PC-9 (cell line): ENCODE data around the gene DYNC1H1. TPM values are rescaled to one million over a fixed set of nuclear protein-coding genes. Genes with fewer than 3 reads are reported as not detected.

Experiments
- BruUV-seq: library from RNA; stranded (reverse); fragments of 400-500 nt; replicated peaks from 2 replicates; lab custom pipeline; 2021; lab: Mats Ljungman, UMichigan
- CTCF ChIA-PET: fragments of 300-600 bp; sonication (Branson Sonifier 250); formaldehyde crosslinking; loops from one replicate; lab custom pipeline; 2022; ENCODE audit warnings: antibody characterized with exemption; lab: Charles Lee
- POLR2A ChIA-PET: fragments of 300-600 bp; sonication (Branson Sonifier 250); formaldehyde crosslinking; loops from one replicate; lab custom pipeline; 2022; ENCODE audit warnings: antibody characterized with exemption; ENCODE audit not compliant: unreplicated experiment; lab: Charles Lee
- DNase-seq, 2 experiments: peaks; one replicate each; pipeline versions ENCODE4 v3.0.0 to v3.0.0-alpha.2; 2015 to 2022; ENCODE audit warnings: mixed read lengths in 1 of 2
- H2AFZ ChIP-seq: fragments of 200-600 bp; sonication (generic); 2 replicates; pipeline ENCODE4 v1.8.1; 2017; ENCODE audit warnings: antibody characterized with exemption
- H3F3A ChIP-seq: fragments of 200-600 bp; sonication (generic); 2 replicates; pipeline ENCODE4 v1.8.1; 2017; ENCODE audit warnings: antibody characterized with exemption, mild to moderate bottlenecking, low read depth; ENCODE audit not compliant: insufficient read depth
- H3K27ac ChIP-seq: fragments of 200-600 bp; sonication (generic); 2 replicates; pipeline ENCODE4 v1.6.1; 2016; ENCODE audit warnings: mixed run types
- H3K27me3 ChIP-seq: fragments of 200-600 bp; sonication (generic); 2 replicates; pipeline ENCODE4 v1.6.1; 2016; ENCODE audit warnings: low read depth, mixed run types; ENCODE audit not compliant: insufficient read depth
- H3K36me3 ChIP-seq: fragments of 200-600 bp; sonication (generic); 2 replicates; pipeline ENCODE4 v1.6.1; 2016; ENCODE audit warnings: low read depth, mixed run types
- H3K4me1 ChIP-seq: fragments of 200-600 bp; sonication (generic); replicated peaks from 2 replicates; pipeline ENCODE4 v1.6.1; 2016; ENCODE audit warnings: mixed run types; ENCODE audit not compliant: insufficient read depth
- H3K4me2 ChIP-seq: fragments of 200-600 bp; sonication (generic); 2 replicates; pipeline ENCODE4 v1.6.1; 2017; ENCODE audit warnings: mixed run types
- H3K4me3 ChIP-seq: fragments of 200-600 bp; sonication (generic); 2 replicates; pipeline ENCODE4 v1.6.1; 2016; ENCODE audit warnings: mixed run types
- H3K79me2 ChIP-seq: fragments of 200-600 bp; sonication (generic); 2 replicates; pipeline ENCODE4 v1.6.1; 2017; ENCODE audit warnings: low read depth, mixed run types
- H3K9me2 ChIP-seq: fragments of 200-600 bp; sonication (generic); 2 replicates; pipeline ENCODE4 v1.8.1; 2017; ENCODE audit warnings: mild to moderate bottlenecking; ENCODE audit not compliant: insufficient read depth
- H3K9me3 ChIP-seq: fragments of 200-600 bp; sonication (generic); 2 replicates; pipeline ENCODE4 v1.8.1; 2016; ENCODE audit warnings: low read depth; ENCODE audit not compliant: insufficient read depth
- H4K20me1 ChIP-seq: fragments of 200-600 bp; sonication (generic); 2 replicates; pipeline ENCODE4 v1.8.1; 2017; ENCODE audit not compliant: insufficient read depth
- CTCF ChIP-seq: fragments of 200-600 bp; sonication (generic); conservative IDR thresholded peaks from 2 replicates; pipeline ENCODE4 v1.6.1; 2017; ENCODE audit warnings: mixed run types, antibody characterized with exemption, mild to moderate bottlenecking, moderate library complexity
- EZH2 ChIP-seq: fragments of 200-600 bp; sonication (generic); IDR thresholded peaks from 2 replicates; pipeline ENCODE4 v1.8.0; 2017; ENCODE audit warnings: antibody characterized with exemption, low read depth
- intact Hi-C: fragments of 100-400 bp; cut with micrococcal nuclease; formaldehyde crosslinking; loops from one replicate; pipeline ENCODE4 v1.10.0; 2022; ENCODE audit not compliant: unreplicated experiment
- total RNA-seq: library from RNA; stranded (reverse); gene quantifications from 2 replicates; pipeline ENCODE4 v1.2.3, GENCODE V29; 2021

DYNC1H1 gene
- total RNA-seq, 1 experiment from 2014 or later: 1,268 TPM

- POLR2A ChIA-PET: interaction anchor here (0.7 kb wide), 1 partner anchor 1144 kb away, joined by 10 read pairs; no protein-coding TSS in a partner anchor
Measured at GRCh38 chr14:101956179-101956885, 8.0 kb upstream of the DYNC1H1 start.

GRCh38 chr14:101957406-101958234 is 6.8 kb upstream of the DYNC1H1 start:
- peaks cover 34% of the 10 kb centered on the region for H3F3A ChIP-seq
- no peak overlapping the region for H2AFZ ChIP-seq
- POLR2A ChIA-PET: interaction anchor here (0.6 to 0.7 kb wide), 2 partner anchors 79 to 398 kb away, joined by 3 to 22 read pairs; no protein-coding TSS in a partner anchor
- no peaks in the 10 kb centered on the region for H3K9me2 ChIP-seq
- TF ChIP-seq EZH2 (no peak), CTCF (no peak)
- no peaks in the 10 kb centered on the region for H3K27me3 ChIP-seq
- H3K4me2 ChIP-seq: no peak overlapping the region
- BruUV-seq: no TSS peak
- intact Hi-C loops: no loop called here
- H3K27ac ChIP-seq: no peak overlapping the region
- no peaks in the 10 kb centered on the region for H3K36me3 ChIP-seq
- CTCF ChIA-PET: interaction anchor here (0.6 to 0.7 kb wide), 4 partner anchors 9 to 1690 kb away, joined by 3 to 16 read pairs (median 4); no protein-coding TSS in a partner anchor
- H3K4me1 ChIP-seq: peaks cover 14% of the 10 kb centered on the region
- H3K79me2 ChIP-seq: no peaks in the 10 kb centered on the region
- no peaks in the 10 kb centered on the region for H3K9me3 ChIP-seq
- H3K4me3 ChIP-seq: no peak overlapping the region
- DNase-seq: no peak
- no peaks in the 10 kb centered on the region for H4K20me1 ChIP-seq

More at GRCh38 chr14:101956179-101956885, 8.0 kb upstream of the DYNC1H1 start:
- no peak overlapping the region for H2AFZ ChIP-seq
- H3K9me3 ChIP-seq: no peaks in the 10 kb centered on the region
- H3K27ac ChIP-seq: no peak overlapping the region
- H3K36me3 ChIP-seq: no peaks in the 10 kb centered on the region
- H3K9me2 ChIP-seq: no peaks in the 10 kb centered on the region
- no peak overlapping the region for H3K4me3 ChIP-seq
- intact Hi-C loops: no loop called here
- H4K20me1 ChIP-seq: no peaks in the 10 kb centered on the region
- no peak overlapping the region for H3K4me2 ChIP-seq
- no peaks in the 10 kb centered on the region for H3K79me2 ChIP-seq
- no peaks in the 10 kb centered on the region for H3K27me3 ChIP-seq
- CTCF ChIA-PET: no interaction called here
- H3K4me1 ChIP-seq: peaks cover 2% of the 10 kb centered on the region; the same call in 1 of the 2 replicates
- peaks cover 35% of the 10 kb centered on the region; the same call in 1 of the 2 replicates for H3F3A ChIP-seq
- BruUV-seq: no TSS peak
- DNase-seq: no peak
- TF ChIP-seq CTCF (no peak), EZH2 (no peak)

- intact Hi-C loops: no loop called here
- H2AFZ ChIP-seq: no peak overlapping the region
- no peak overlapping the region for H3K4me3 ChIP-seq
- no peak; the same call in 1 of the 2 replicates for TF ChIP-seq CTCF
- TF ChIP-seq EZH2: no peak
- no peaks in the 10 kb centered on the region for H3K9me3 ChIP-seq
- no peak for DNase-seq
- H3K4me2 ChIP-seq: no peak overlapping the region
- peaks cover 20% of the 10 kb centered on the region for H3K4me1 ChIP-seq
- no peaks in the 10 kb centered on the region for H3K79me2 ChIP-seq
- BruUV-seq: no TSS peak
- H3K9me2 ChIP-seq: no peaks in the 10 kb centered on the region
- no peak overlapping the region for H3K27ac ChIP-seq
- ChIA-PET CTCF (interaction anchor here (0.6 to 0.7 kb wide), 5 partner anchors 10 to 138 kb away, joined by 3 to 20 read pairs (median 3); no protein-coding TSS in a partner anchor), POLR2A (interaction anchor here (0.6 to 0.7 kb wide), 2 partner anchors 78 to 397 kb away, joined by 3 to 22 read pairs; no protein-coding TSS in a partner anchor)
- no peaks in the 10 kb centered on the region for H3K36me3 ChIP-seq
- H3K27me3 ChIP-seq: no peaks in the 10 kb centered on the region
- peaks cover 29% of the 10 kb centered on the region for H3F3A ChIP-seq
- H4K20me1 ChIP-seq: no peaks in the 10 kb centered on the region
Measured at GRCh38 chr14:101958418-101959180, 5.8 kb upstream of the DYNC1H1 start.
